GM19324 (cell line): Measurements from ENCODE around the gene TWIST2.

Experiments
- ATAC-seq: cut with Tn5 transposase; IDR thresholded peaks from one replicate; pipeline ENCODE4 v1.9.1; 2021; ENCODE audit warnings: mild to moderate bottlenecking, moderate library complexity; ENCODE audit not compliant: unreplicated experiment, low FRiP score

The TWIST2 gene

DNA sequence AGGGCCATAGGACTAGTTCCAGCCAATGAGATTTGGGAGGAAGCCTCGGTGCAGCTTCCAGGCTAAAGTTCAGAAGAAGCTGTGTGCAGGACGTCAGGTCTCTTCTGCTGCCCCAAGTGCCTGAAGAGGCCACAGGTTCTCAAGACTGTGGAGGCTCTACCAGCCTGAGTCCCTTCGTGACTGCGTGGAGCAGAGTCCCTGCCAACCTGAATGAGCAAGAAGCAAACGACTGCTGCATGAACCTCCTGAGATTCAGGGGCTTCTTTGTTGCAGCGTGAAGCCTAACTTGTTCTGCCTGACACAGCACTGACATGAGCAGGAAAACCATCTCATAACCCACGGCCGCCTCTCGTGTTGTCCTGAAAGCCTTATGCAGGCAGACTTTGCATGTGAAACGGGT is 39.7 kb downstream of the TWIST2 start:
- ATAC-seq = no peak

DNA sequence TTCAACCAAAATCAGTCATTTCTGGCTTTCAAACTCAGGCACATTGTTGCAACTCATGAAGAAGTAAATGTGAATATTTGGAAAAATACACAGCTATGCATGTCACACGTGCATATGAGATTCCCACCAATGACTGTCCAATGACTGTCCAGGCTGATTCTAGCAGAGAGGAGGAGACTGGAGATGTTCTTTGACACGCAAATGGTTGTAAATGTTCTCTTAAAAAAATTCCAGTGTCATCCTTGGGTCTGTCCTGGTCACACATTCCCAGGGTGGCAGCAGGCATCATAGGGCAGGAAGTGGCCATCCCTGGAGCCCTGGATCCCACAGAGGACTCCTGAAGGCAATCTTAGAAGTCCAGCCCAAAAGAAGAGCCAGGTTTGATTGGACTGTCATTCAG is 40.9 kb downstream of the TWIST2 start:
- ATAC-seq = no peak

DNA sequence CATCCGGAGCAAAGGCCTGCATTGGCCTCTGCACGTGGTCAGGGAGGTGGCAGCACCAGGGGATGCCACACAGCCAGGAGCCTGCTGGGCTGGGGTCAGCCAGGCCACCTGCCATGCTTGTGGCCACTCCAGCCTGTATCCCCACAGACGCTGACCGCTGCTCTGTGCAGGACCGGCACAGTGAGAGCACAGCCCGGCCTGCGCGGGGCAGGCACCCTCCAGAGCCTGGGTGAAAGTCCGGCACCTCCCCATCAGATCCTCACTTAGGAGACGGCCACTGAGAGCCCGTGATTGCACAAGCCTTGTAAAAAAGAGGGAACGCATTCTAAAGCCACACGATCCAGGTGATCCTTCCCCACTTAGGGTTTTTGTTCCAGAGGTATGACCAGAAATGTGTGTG is 42.2 kb downstream of the TWIST2 start:
- ATAC-seq = no peak

DNA sequence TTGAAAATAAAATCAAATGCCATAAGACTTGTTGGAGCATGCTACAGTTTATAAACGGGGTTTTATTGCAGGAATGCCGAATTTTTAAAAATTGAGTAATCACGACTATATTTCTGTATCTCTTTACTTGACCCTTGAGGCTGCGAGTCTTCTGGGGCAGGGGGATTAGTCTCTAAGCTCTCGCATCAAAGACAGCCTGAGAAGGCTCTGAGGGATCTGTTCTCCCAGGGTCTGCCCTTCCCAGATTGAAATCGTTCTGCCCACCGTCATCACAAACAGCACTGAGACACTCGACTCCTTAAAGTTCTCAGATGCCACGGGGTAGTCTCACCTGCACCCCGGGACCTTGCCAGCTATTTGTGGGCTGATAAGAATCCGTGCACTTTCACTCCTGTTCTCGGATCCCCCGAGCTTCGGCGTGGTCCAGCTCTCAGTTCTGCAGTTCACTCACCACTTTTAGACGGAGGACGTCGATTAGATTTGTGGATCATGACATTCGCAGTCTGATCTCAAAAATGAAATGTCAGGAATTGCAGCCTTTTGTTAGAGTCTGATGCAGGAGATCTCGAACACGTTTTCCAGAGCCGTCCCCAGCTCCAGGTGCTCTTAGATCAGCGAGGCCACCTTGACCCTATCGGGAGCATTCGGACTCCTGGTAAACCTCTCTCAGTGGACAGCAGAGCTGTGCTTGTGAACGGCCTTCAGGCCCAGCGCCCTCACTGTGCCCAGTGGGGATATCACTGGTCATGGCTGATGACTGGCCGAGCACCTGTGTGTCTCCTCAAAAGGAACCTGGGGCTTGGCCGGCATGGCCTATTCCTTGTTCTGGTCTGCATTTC is 43.0 kb downstream of the TWIST2 start:
- no peak for ATAC-seq

DNA sequence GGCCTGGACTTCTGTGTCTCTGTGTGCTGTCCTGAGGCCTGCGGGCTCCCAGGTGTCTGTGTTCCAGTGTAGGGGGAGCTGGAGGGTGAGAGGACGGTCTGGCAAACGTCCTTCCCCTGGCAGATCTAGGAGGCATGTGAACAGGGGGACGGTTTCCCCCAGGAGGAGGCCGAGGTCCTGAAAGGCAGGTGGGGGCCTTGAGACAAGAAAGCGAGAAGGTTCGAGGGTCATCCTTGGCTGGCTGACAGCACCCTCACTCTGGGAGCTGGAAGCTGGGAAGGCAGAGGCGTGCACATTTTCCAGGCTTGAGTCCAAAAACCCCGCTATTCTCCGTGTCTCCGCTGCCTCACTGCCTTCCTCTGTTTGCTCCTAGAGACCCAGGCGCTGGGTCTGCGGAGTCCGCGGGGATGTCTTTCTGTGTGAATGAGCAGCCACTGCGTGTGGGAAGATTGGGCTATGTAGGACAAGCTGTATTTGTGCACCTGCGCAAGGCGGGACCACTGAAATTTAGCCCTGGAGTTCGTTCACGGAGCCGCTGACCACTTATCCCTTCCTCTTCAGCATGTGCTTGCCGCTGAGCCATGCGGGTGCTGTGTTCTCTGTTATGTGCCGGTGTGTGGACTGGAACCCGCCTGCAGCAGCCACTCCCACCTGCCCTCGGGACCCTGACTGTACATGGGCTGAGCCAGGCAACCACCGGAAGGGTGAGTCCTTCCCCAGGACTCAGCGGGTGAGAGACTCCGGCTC is 43.7 kb downstream of the TWIST2 start:
- ATAC-seq = no peak

DNA sequence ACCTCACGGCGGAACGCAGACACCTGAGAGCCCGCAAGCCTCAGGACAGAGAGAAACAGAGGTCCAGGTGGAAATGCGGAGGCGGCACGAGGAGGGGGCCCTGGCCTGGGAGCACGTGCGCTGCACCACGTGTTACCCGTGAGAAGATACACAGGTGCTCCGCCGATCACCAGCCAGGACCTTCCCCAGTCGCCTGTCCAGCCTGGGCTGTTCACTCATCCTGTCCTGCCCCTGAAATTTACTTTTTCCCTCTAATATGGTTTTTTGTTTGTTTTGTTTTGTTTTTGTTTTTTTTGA is 44.3 kb downstream of the TWIST2 start:
- ATAC-seq = no peak

DNA sequence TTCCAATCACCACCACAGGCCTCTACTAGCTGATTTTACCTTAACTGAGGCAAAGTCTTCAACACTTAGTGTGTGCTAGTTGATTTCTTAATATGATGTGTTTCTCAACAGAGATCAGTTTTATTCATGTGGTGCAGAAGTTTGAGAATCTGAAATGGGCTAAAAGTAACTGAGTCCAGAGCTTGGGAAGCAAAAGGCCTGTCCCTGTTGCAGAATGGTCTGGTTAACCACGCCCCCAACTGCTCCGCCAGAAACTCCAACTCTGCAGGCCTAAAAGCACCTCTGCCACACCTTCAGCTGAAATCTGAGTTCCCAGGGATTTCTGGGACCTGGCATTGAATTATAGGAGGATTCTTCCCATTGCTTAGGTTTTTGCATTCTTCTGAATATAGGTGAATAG is 44.9 kb downstream of the TWIST2 start:
- no peak for ATAC-seq

DNA sequence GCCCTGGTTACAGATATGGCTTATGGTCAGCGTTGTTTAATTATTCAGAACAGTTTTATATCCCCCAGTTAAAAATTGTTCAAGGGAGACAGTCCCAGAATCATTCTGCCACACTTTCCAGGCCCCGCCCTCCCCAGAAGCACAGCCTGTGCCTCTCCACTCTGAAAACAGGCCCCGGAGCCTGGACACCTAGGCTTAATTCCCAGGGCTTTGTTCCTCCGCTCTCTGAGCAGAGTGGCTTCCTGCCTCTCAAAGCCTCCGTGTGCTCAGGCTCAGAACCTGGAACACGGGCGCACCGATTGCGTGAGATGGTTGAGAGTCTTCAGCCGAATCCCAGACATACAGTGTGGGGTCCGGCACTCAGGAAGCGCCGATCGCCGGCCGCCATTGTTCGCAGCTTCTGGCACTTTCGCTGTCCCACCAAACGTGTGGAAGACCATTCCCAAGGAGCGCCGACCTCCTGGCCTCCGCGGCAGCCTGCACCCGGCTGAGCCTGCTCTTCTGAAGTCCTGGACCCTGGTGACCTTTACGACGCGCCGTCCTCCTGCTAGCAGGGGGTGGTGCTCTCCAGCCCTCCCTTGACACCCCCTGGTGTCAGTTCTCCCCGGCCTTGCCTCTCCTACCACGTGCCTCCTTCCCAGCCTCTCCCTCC is 45.6 kb downstream of the TWIST2 start:
- ATAC-seq = no peak

DNA sequence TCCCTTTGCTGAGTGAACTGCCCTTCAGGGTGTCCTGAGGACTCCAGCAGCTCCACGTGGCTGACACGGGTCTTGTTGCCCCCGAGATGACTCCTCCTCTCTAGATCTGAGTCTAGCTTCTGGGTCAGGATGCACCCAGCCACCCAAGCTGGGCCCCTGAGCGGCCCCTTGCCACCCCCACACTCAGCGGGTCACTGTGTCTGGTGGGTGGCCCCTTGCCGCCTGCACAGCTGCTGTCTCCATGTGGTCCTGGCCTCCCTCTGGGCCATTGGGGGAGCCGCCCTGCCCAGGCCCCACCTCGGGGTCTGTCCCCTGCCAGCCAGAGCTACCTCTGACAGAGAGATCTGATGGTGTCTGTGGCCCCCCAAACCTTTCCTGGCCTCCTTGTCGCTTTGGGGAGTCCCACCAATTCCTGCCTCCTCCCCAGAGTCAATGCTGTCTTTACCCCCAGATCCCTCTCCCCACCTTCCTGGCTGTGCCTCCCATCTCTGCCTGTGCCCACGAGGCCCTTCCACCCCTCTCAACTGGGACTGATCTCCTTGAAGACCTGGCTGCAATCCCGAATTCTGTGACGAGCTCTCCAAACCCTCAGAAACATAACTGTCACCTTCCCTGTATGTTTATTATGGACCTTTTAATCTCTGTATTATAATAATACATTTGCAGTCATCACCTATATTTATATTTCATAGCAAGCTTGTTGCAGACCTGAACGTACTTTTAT is 46.5 kb downstream of the TWIST2 start:
- no peak for ATAC-seq

DNA sequence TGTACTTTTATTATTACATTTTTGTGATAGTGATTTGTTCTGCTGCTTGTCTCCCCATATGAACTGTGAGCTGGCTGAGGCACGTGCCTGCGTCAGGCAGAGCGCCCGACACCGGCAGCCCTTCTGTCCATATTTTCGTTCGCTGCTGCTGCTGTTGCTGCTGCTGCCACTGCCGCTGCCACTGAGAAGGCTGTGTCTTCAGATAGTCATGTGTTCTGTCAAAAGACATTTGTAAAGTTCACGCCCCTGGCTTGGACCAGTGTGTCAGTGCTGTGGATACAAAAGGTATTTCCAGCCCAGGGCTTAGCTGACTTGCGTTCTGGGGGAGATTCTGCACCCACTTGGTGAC is 47.0 kb downstream of the TWIST2 start:
- ATAC-seq = no peak

DNA sequence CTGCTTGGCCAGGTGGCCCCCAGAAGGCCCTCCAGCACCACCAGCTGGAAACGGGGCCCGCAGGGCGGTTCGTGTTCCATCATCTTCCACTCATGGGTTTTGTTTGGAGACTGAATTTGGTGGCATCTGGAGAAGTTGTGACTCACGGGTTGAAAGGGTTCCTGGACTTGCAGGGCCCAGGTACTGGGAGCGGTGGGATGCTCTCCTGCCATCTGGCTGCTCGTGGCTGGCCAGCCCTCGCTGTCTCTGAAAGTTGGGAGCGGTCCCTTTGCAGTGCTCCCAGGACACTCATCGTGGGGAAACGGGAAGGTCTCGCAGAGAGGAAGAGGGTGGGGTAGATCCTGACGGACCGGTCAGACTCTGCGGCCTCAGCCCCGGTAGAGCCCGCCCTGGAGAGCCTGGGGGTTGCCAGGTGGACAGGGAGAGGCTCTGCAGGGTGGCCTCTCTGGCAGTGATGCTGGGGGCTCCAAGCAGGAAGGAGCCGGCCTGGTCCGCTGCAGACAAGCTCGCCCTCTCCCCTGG is 47.5 kb downstream of the TWIST2 start:
- ATAC-seq = no peak

DNA sequence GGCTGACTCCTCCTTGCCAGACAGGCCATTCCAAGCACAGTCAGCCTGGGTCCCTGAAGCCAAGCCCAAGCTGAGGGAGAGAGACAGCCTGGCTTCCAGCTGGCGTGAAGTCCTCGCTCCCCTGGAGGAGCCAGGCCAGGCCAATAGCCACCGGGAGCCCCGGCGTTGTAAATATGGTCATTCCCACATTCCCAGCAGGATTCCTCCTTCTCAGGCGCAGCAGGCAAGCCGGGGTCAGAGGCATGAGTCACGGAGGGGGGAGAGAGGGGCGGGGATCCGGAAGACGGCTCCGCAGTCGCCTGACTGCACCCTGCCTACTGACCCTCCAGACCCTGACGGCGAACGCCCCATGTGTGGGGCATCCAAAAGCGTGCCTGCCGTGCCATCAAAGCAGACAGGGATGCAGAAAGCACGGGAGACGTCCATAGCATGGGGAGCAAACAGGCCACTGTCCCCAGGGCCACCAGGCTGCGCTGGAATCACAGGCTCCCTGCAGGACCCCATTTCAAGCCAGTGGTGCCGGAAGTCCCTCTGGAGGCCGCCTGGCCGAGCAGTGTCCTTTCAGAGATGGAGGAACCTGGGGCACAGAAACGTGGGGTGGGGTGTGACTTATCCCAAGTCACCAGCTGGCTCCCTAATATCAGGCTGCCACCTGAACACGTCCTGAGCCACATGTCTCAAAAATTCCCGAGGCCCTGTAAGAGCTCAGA is 48.2 kb downstream of the TWIST2 start:
- ATAC-seq = no peak

DNA sequence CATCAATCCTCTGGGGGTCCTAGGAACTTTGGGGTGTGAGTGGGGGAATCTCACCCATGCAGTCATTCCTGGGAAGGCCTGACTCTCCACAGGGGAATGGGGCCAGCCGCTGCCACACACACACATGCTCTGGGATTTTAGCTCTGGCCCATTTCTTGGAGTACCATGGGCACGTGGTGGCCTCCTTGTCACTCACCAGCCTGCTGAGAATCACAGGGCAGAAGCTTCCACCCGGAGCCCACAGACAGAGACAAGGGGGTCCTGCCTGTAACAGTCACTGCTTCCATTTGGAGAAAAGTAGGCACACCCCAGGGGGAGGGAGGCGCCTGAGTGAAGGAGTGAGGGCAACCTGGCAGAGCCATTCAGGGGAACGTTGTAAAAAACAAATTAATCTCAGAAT is 48.8 kb downstream of the TWIST2 start:
- no peak for ATAC-seq

DNA sequence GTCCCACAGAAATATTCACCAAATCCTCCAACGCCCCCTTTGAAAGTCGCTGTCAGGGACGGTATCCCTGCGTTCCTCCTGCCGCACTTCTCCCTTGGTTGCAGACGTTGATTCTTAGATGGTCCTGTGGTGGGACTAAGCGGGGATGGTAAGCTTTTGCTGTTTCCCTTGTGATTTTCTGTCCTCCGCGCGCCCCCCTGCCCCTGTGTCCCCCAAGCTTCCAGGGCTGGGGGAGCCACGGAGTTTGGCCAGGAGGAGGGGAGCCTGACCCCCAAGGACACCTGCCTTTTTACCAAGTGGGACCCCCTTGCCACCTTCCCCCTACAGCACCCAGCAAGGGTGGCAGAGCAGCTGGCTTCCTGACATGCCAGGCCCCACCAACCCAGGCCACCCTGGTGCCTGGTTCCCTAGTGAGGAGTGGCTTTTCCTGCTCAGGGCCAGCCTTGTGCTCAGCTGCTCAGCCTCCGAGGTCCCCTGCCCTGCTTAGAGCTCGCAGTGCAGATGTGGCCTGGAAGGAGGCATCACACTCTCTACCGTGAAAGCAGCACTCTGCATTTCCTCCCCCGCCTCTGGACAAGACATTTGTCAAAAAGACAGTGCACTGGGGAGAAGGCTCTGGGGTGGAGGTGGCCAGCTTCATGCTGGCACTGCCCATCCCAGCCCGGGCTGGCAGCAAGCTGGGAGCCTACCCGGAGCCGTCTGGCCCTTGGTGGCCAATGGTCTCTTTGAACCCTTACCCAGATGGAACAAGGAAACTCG is 49.4 kb downstream of the TWIST2 start:
- ATAC-seq = no peak

DNA sequence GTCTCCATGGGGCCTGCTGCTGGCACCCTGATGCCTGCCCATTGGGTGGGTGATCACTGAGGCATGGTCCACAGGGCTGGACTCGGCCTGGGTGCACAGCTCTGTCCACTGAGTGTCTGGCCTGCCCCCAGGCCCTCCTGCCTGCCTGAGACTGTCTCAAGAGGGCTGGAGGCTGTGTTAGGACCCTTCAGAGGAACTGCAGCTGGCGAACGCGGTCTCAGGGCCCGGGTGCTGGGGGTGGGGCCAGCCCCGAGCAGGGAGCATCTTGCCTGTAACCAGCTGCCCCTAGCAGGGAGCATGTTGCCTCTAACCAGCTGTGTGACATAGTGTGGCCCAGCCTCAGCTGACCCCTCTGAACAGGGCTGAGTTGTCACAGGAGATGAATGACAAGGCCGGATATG is 50.0 kb downstream of the TWIST2 start:
- ATAC-seq = no peak

DNA sequence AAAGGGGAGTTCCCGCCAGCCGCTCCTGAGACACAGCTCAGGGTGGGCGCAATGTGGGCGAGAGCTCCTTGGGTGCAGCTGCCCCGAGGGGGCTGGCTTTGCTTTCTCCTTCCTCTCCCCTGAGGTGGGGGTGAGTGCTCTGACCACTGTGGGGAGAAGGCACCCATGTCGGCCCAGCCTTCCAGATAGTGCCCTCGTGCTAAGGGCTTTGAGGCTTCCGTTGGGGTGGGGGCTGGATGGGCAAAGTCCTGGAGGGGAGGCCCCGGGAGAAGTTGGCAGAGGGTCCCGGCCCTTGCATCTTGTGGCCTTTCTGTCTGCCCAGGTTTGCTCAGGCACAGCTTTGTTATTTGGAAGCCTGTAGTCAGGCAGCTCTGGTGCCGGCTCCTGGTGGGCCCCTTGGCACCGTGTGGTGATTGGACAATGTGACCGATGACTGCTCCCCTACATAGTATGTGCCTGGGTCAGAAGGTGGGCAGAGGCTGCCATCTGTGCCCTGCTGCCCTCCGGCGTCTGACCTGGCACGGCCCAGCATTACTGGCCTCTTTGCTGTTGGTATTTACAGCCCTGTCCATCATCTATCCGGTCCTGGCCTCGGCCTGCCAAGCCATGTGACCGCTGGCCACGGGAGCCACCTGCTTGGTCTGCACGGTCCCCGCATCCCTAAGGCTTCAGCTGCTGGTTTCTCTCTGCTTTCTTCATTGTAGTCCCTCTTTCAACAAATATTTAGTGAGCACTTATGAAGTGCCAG is 50.8 kb downstream of the TWIST2 start:
- no peak for ATAC-seq

DNA sequence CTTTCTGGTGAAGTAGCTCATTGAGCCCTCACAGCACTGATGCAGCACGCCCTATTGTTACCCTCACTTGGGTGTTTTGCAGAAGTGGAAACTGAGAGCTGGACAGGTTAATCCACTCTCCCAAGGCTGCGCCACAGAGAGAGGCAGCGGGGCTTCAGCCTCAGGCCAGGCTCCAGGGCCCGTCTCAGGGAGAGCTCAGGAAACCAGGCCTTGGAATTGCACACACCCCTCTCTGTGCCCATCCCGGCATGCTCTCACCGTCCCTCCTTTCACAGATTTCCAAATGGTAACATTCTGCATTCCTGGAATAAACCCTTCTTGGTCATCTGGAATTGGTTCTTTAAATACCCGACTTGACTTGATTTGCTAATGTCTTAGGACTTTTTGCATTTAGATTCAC is 51.5 kb downstream of the TWIST2 start:
- no peak for ATAC-seq

DNA sequence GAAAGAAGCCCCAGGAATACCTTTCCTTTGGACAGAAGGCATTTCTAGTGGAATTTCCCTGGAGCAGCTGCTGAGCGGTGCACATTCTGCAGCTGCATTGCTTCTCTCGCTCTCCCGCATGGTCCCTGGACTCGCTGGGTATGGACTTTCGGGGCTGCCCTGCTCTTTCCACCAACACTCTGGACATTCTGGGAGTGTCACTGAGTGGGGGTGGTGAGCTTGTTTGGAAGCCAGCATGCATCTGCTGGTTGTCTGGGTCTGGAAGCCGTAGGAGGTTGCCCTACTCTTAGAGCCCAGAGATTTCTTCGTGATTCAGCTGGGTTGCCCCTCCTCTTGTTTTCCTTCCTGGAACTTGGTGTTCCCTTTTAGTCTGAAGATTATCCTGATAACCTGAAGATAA is 52.6 kb downstream of the TWIST2 start:
- no peak for ATAC-seq

DNA sequence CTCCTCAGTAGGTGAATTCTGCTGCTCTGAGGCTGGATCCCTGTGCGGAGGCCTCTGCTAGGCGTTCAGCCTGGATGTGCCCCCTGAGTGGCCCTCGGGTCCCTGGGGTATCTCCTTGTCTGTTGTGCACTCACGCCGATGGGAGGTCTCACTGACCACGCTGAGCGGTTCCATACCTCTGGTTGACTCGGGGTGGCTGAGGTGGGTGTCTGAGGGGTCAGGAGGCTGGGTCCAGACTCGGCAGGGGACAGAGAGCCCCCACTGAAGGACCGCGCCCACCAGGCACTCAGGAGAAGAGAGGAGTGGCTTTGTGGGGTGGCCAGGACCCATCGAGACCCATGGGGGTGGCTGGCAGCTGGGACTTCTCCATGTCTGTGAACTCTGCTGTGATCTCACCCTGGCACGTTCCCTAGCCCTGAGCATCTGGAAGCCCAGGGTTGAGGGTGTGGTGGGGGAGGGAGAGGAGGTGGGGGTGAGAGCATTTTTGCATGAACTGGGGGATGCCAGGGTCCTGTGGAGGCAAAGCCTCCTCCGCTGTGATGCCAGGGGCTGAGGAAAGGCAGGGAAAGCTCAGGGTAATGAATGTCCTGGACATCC is 53.7 kb downstream of the TWIST2 start:
- ATAC-seq = no peak
